ENCODE results near the gene ITGB1.

GRCh38 chr10:32889631-32890212, 68.3 kb downstream of the ITGB1 start:
- TF ChIP-seq CTCF (IDR thresholded peaks at IDR 0.05) (no peak), POLR2A (IDR thresholded peaks at IDR 0.05) (no peak)

Data from body of pancreas (tissue), 4 donors.